ENCODE results near the gene FAM227A. TPM values are rescaled to one million over a fixed set of nuclear protein-coding genes. Genes with fewer than 3 reads are reported as not detected.
A peak's percentile ranks its signal among the peaks of the same experiment; 100 is the strongest.

The FAM227A gene
- total and polyA plus RNA-seq, 2 experiments from 2014 or later = 0.51 to 2.9 TPM

DNA sequence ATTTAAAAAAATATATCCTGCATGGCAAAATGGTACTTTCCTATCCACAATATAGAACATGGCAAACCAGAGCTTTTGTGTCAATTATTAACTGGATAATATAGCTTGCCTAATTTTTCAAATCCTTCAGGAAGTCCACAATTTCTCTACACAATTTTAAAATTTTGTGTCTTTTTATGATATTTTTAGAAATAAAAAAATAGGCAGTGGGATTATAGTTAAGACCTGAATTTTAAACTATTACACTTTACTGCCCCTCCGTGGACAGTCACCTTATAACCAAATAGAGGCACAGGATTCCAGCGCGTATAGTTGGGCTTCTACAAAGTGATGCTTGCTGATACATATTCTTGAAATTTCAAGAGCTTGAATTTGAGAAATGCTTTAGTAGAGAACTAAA is 84.1 kb downstream of the FAM227A start:
- Histone ChIP-seq H3K27me3 (no peaks in the 10 kb centered on the region), H3K36me3 (replicated peaks; ENCODE audit: insufficient read depth, low read depth) (no peaks in the 10 kb centered on the region), H3K9me2 (replicated peaks; ENCODE audit: insufficient read depth) (no peaks in the 10 kb centered on the region), H3K4me1 (ENCODE audit: insufficient read depth) (peaks cover 6% of the 10 kb centered on the region), H3K9me3 (ENCODE audit: low read depth) (no peaks in the 10 kb centered on the region), H3K4me2 (no peak overlapping the region), H3K4me3 (no peak overlapping the region), H4K20me1 (ENCODE audit: insufficient read depth, poor library complexity, severe bottlenecking) (no peaks in the 10 kb centered on the region), H2AFZ (no peak overlapping the region), H3K27ac (no peak overlapping the region), H3K79me2 (peaks cover 6% of the 10 kb centered on the region)
- DNase-seq (ENCODE audit: low spot score) = peak; percentile 73
- TF ChIP-seq, protein P1, sequence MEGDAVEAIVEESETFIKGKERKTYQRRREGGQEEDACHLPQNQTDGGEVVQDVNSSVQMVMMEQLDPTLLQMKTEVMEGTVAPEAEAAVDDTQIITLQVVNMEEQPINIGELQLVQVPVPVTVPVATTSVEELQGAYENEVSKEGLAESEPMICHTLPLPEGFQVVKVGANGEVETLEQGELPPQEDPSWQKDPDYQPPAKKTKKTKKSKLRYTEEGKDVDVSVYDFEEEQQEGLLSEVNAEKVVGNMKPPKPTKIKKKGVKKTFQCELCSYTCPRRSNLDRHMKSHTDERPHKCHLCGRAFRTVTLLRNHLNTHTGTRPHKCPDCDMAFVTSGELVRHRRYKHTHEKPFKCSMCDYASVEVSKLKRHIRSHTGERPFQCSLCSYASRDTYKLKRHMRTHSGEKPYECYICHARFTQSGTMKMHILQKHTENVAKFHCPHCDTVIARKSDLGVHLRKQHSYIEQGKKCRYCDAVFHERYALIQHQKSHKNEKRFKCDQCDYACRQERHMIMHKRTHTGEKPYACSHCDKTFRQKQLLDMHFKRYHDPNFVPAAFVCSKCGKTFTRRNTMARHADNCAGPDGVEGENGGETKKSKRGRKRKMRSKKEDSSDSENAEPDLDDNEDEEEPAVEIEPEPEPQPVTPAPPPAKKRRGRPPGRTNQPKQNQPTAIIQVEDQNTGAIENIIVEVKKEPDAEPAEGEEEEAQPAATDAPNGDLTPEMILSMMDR (IDR thresholded peaks at IDR 0.05; ENCODE audit: poor library complexity) = peak; percentile 68
- no peak for TF ChIP-seq EZH2phosphoT487 (IDR thresholded peaks at IDR 0.05; ENCODE audit: low read depth, severe bottlenecking, unreplicated experiment)
- no peak for TF ChIP-seq EZH2 (IDR thresholded peaks at IDR 0.05; ENCODE audit: borderline replicate concordance)
- WGBS (ENCODE audit: low lambda C conversion rate, missing lambda C conversion rate) = 3% methylated on average over 3 of the region's 3 CpGs

DNA sequence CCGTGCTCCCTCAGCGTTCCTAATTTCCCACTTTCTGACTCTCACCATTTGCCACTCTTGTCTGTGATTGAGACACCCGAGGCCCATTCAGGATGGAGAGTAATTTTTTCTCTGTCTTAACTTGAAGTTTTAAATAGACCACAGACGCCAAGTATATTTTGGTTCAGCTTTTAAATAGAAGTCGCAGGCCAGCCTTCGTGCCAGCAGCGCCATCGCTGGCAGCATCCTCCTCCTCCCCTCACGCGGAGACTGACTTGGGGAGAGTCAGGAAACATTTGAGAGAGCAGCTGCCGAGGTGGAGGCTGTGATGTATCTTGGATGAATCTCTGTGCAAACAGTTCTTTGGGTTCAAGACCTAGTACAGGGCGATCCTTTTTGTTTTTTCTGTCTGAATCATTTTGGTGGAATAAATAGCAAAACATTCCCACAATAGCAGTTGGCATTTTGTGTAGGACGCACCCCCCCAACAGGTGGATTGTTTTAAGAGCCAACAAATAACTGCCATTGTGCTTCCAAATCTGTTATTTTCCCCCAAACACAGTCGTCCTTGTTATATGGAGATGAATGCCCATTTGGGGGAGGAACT is 85.3 kb downstream of the FAM227A start:
- Histone ChIP-seq H4K20me1 (ENCODE audit: insufficient read depth, poor library complexity, severe bottlenecking) (no peaks in the 10 kb centered on the region), H3K27ac (peak overlapping the region; percentile 47), H3K79me2 (peaks cover 6% of the 10 kb centered on the region), H3K9me2 (replicated peaks; ENCODE audit: insufficient read depth) (no peaks in the 10 kb centered on the region), H3K9me3 (ENCODE audit: low read depth) (no peaks in the 10 kb centered on the region), H2AFZ (peak overlapping the region; percentile 79), H3K36me3 (replicated peaks; ENCODE audit: insufficient read depth, low read depth) (no peaks in the 10 kb centered on the region), H3K4me1 (ENCODE audit: insufficient read depth) (peaks cover 6% of the 10 kb centered on the region), H3K4me2 (peak overlapping the region; percentile 80), H3K27me3 (no peaks in the 10 kb centered on the region), H3K4me3 (peak overlapping the region; percentile 54)
- peak; percentile 54 for DNase-seq (ENCODE audit: low spot score)
- 6% methylated on average over 14 of the region's 14 CpGs for WGBS (ENCODE audit: low lambda C conversion rate, missing lambda C conversion rate)
- TF ChIP-seq, protein P1 (IDR thresholded peaks at IDR 0.05; ENCODE audit: poor library complexity) = peak; percentile 3
- no peak for TF ChIP-seq EZH2phosphoT487 (IDR thresholded peaks at IDR 0.05; ENCODE audit: low read depth, severe bottlenecking, unreplicated experiment)

DNA sequence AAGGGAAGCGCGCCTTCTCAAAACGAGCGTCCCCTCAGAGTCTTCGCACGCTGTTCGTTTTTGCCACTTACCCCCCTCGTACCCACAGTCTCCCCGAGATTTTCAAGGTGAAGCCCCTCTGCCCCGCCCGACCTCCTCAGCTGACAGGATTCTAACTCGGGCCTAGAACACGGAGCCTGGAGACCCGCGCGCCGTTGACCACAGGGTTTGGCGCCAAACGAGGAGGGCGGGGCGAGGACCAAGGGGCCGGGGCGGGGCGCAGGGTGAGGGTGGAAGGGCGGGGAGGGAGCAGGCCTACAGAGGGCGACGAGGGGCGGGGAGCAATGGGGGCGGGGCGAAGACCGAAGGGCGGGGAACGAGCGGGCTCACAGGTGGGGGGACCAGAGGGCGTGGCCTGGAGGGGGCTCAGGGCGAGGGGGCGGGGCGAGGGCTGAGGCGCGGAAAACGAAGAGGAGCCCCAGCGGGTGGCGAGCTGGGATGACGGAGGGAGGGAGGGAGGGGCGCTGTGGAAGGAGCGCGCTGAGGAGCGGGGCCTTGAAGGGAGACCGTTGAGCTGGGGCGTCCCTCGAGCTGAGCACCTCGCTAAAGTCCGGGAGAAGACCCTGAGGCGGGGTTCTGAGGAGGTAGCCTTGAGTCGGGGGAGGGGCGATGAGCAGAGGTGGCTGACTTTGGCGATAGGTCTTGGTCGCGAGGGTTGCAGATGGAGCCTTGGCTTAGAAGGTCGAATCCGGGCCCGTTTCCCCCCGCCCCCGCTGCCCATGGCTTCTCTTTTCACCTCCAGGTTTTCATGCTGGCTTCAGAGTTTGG is 86.0 kb downstream of the FAM227A start, which contains the start of gene DMC1:
TSS of gene DMC1 (minus strand) at position 212 of the 807 bp plus-strand sequence. CDS start 1,927 bp downstream, outside the sequence.
- H3K4me1 ChIP-seq (ENCODE audit: insufficient read depth) = peaks cover 6% of the 10 kb centered on the region
- H3K27ac ChIP-seq = peak within 1 kb of the TSS; percentile 47
- H3K4me2 ChIP-seq = peak within 1 kb of the TSS; percentile 80
- H4K20me1 ChIP-seq (ENCODE audit: insufficient read depth, poor library complexity, severe bottlenecking) = no peaks in the 10 kb centered on the region
- no peaks in the 10 kb centered on the region for H3K27me3 ChIP-seq
- no peaks in the 10 kb centered on the region for H3K9me2 ChIP-seq (replicated peaks; ENCODE audit: insufficient read depth)
- no peak for TF ChIP-seq EZH2phosphoT487 (IDR thresholded peaks at IDR 0.05; ENCODE audit: low read depth, severe bottlenecking, unreplicated experiment)
- TF ChIP-seq EZH2 (IDR thresholded peaks at IDR 0.05; ENCODE audit: borderline replicate concordance) = no peak
- TF ChIP-seq, protein P1 (IDR thresholded peaks at IDR 0.05; ENCODE audit: poor library complexity) = no peak
- H3K4me3 ChIP-seq = peak within 1 kb of the TSS; percentile 61
- 4% methylated on average over 30 of the region's 64 CpGs for WGBS (ENCODE audit: low lambda C conversion rate, missing lambda C conversion rate)
- no peaks in the 10 kb centered on the region for H3K36me3 ChIP-seq (replicated peaks; ENCODE audit: insufficient read depth, low read depth)
- peak; percentile 97 for DNase-seq (ENCODE audit: low spot score)
- H2AFZ ChIP-seq = peak within 1 kb of the TSS; percentile 98
- H3K79me2 ChIP-seq = peaks cover 6% of the 10 kb centered on the region
- H3K9me3 ChIP-seq (ENCODE audit: low read depth) = no peaks in the 10 kb centered on the region

Data from hepatocyte (in vitro differentiated cells).